ENCODE measurements around the gene CLEC3B. TPM values are rescaled to one million over a fixed set of nuclear protein-coding genes. Genes with fewer than 3 reads are reported as not detected.

The CLEC3B gene
- total and polyA plus RNA-seq, 2 of the 8 experiments (the other 6 are each of a cell fraction or from before 2014, with no cell fraction given) = 0.32 TPM; not detected in 1

- H3K18ac ChIP-seq (ENCODE audit: extremely low read depth, low read length) = no peak overlapping the region
- FAIRE-seq (no peak), DNase-seq (ENCODE audit: low read depth in 1 of 2, low spot score in 2 of 2) (no peak)
- no peak overlapping the region for H3K56ac ChIP-seq (replicated peaks; ENCODE audit: insufficient read length, low read depth, low read length)
- peaks cover 0 to 2% of the 10 kb centered on the region in 2 experiments for H4K20me1 ChIP-seq (replicated peaks in 1 of 2; ENCODE audit: control insufficient read depth in 1 of 2, insufficient read depth in 2 of 2, low read length in 2 of 2)
- H2AK5ac ChIP-seq (ENCODE audit: low read depth, low read length) = no peak overlapping the region
- H4K5ac ChIP-seq (ENCODE audit: insufficient read length, low read depth, low read length) = no peak overlapping the region
- no peaks in the 10 kb centered on the region for H3K79me1 ChIP-seq (ENCODE audit: low read depth, low read length)
- H3K4me3 ChIP-seq (ENCODE audit: extremely low read depth in 1 of 4, insufficient read depth in 2 of 4, low read depth in 3 of 4, low read length in 4 of 4) = no peak overlapping the region
- H2BK120ac ChIP-seq (replicated peaks; ENCODE audit: low read depth, low read length) = no peak overlapping the region
- no peak overlapping the region for H3K4me2 ChIP-seq (ENCODE audit: insufficient read depth in 1 of 2, low read depth in 2 of 2, low read length in 2 of 2)
- H3K27me3 ChIP-seq (replicated peaks in 1 of 4; ENCODE audit: control insufficient read depth in 3 of 4, extremely low read depth in 1 of 4, insufficient read depth in 3 of 4, low read length in 3 of 4) = peaks cover 10 to 40% (median 35%) of the 10 kb centered on the region in 4 experiments
- H3K4ac ChIP-seq (replicated peaks; ENCODE audit: insufficient read length, low read depth, low read length) = no peak overlapping the region
- no peak overlapping the region for H2BK15ac ChIP-seq (ENCODE audit: low read length)
- H3K23ac ChIP-seq (ENCODE audit: insufficient read length) = no peak overlapping the region
- H2BK12ac ChIP-seq (ENCODE audit: low read depth, low read length) = no peak overlapping the region
- WGBS, 2 experiments (ENCODE audit: extremely low coverage in 1 of 2, insufficient coverage in 1 of 2, insufficient read length in 1 of 2, insufficient replicate concordance in 2 of 2, low coverage in 1 of 2, low lambda C conversion rate in 2 of 2, missing lambda C conversion rate in 1 of 2) = 74% methylated on average over 2 of the region's 2 CpGs; no CpG with 5 or more reads in 1 of the 2 experiments
- POLR2A ChIA-PET (ENCODE audit: partially characterized antibody) = no interaction called here
- no peak overlapping the region for H3K14ac ChIP-seq (ENCODE audit: insufficient read length)
- no peak overlapping the region for H4K91ac ChIP-seq (replicated peaks; ENCODE audit: insufficient read length, low read length)
- no peak overlapping the region for H4K8ac ChIP-seq (ENCODE audit: extremely low read depth, insufficient read depth, low read length)
- H2BK20ac ChIP-seq (ENCODE audit: low read length) = no peak overlapping the region
- H2AFZ ChIP-seq (ENCODE audit: low read length) = no peak overlapping the region
- H3K36me3 ChIP-seq (ENCODE audit: control insufficient read depth in 2 of 4, insufficient read depth in 4 of 4, low read length in 3 of 4) = no peaks in the 10 kb centered on the region
- no peaks in the 10 kb centered on the region for H3K79me2 ChIP-seq (ENCODE audit: control insufficient read depth in 1 of 2, insufficient read depth in 2 of 2, low read length in 2 of 2)
- CTCF ChIA-PET (ENCODE audit: partially characterized antibody) = interaction anchor here (0.6 to 14.6 kb wide), 33 partner anchors 7 to 604 kb away, joined by 3 to 263 read pairs (median 4); no protein-coding TSS in a partner anchor
- no peaks in the 10 kb centered on the region for H3K23me2 ChIP-seq (ENCODE audit: low read depth, low read length)
- H3K27ac ChIP-seq (ENCODE audit: low read depth, low read length) = no peak overlapping the region
- no peaks in the 10 kb centered on the region for H3K9me3 ChIP-seq (ENCODE audit: insufficient read depth in 2 of 2, low read depth in 1 of 2, low read length in 1 of 2)
- H3K9ac ChIP-seq (replicated peaks in 1 of 4; ENCODE audit: extremely low read depth in 1 of 4, low read depth in 3 of 4, low read length in 3 of 4) = no peak overlapping the region
- H2BK5ac ChIP-seq (ENCODE audit: low read depth, low read length) = no peak overlapping the region
- H3K4me1 ChIP-seq (replicated peaks in 1 of 4; ENCODE audit: control insufficient read depth in 3 of 4, insufficient read depth in 4 of 4, low read length in 3 of 4) = peaks cover 0 to 2% (median 2%) of the 10 kb centered on the region in 4 experiments; a peak in 5 of 7 replicates
- no peak for TF ChIP-seq HDAC6 (IDR thresholded peaks at IDR 0.05; ENCODE audit: low read depth, low read length)
- no peak for TF ChIP-seq USF2 (IDR thresholded peaks at IDR 0.05; ENCODE audit: low read length)
- TF ChIP-seq MAFK (IDR thresholded peaks at IDR 0.05; ENCODE audit: low read depth, low read length) = no peak
- no peak for TF ChIP-seq CEBPB (IDR thresholded peaks at IDR 0.05; ENCODE audit: low read depth, low read length)
- TF ChIP-seq SRF (IDR thresholded peaks at IDR 0.05; ENCODE audit: low read depth, low read length) = no peak
- TF ChIP-seq BCL11A (IDR thresholded peaks at IDR 0.05; ENCODE audit: low read depth in 2 of 2, low read length in 2 of 2) = no peak
- TF ChIP-seq RBBP5 (IDR thresholded peaks at IDR 0.05; ENCODE audit: borderline replicate concordance, low read depth, low read length) = no peak
- TF ChIP-seq, protein P1, sequence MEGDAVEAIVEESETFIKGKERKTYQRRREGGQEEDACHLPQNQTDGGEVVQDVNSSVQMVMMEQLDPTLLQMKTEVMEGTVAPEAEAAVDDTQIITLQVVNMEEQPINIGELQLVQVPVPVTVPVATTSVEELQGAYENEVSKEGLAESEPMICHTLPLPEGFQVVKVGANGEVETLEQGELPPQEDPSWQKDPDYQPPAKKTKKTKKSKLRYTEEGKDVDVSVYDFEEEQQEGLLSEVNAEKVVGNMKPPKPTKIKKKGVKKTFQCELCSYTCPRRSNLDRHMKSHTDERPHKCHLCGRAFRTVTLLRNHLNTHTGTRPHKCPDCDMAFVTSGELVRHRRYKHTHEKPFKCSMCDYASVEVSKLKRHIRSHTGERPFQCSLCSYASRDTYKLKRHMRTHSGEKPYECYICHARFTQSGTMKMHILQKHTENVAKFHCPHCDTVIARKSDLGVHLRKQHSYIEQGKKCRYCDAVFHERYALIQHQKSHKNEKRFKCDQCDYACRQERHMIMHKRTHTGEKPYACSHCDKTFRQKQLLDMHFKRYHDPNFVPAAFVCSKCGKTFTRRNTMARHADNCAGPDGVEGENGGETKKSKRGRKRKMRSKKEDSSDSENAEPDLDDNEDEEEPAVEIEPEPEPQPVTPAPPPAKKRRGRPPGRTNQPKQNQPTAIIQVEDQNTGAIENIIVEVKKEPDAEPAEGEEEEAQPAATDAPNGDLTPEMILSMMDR (IDR thresholded peaks at IDR 0.05; ENCODE audit: control extremely low read depth in 1 of 3, insufficient read depth in 1 of 3, low read depth in 1 of 3, low read length in 3 of 3) = no peak
- TF ChIP-seq SIN3A (conservative IDR thresholded peaks at IDR 0.05 in 1 of 2, IDR thresholded peaks at IDR 0.05 in 1 of 2; ENCODE audit: low read depth in 1 of 2, low read length in 2 of 2) = no peak
- TF ChIP-seq TBP (IDR thresholded peaks at IDR 0.05; ENCODE audit: low read depth, low read length) = no peak
- TF ChIP-seq CBX5 (IDR thresholded peaks at IDR 0.05; ENCODE audit: low read depth, low read length) = no peak
These were observed 28.9 kb downstream of the CLEC3B start for GRCh38 chr3:45055032-45055410.
